GM15510 (cell line): Measurements from ENCODE around the gene KCNK2.

Experiments used
- POLR2A ChIP-seq: IDR thresholded peaks from 3 replicates; pipeline ENCODE4 v1.6.1; 2011; ENCODE audit warnings: borderline replicate concordance; ENCODE audit not compliant: insufficient read length; ENCODE audit errors: extremely low read depth

The KCNK2 gene

GRCh38 chr1:215119056-215119455, 36.5 kb downstream of the KCNK2 start:
- no peak for TF ChIP-seq POLR2A

- no peak for TF ChIP-seq POLR2A
Observed at GRCh38 chr1:215119719-215120365, 37.3 kb downstream of the KCNK2 start.

GRCh38 chr1:215128504-215128903, 46.0 kb downstream of the KCNK2 start:
- no peak for TF ChIP-seq POLR2A

GRCh38 chr1:215131291-215131690, 48.8 kb downstream of the KCNK2 start:
- no peak for TF ChIP-seq POLR2A

- TF ChIP-seq POLR2A = no peak
Observed at GRCh38 chr1:215132156-215132555, 49.6 kb downstream of the KCNK2 start.

GRCh38 chr1:215133532-215133931, 51.0 kb downstream of the KCNK2 start:
- TF ChIP-seq POLR2A = no peak

GRCh38 chr1:215137985-215138384, 55.4 kb downstream of the KCNK2 start:
- no peak for TF ChIP-seq POLR2A

- no peak for TF ChIP-seq POLR2A
Observed at GRCh38 chr1:215140135-215140534, 57.6 kb downstream of the KCNK2 start.

- no peak for TF ChIP-seq POLR2A
Observed at GRCh38 chr1:215141460-215141859, 58.9 kb downstream of the KCNK2 start.

- TF ChIP-seq POLR2A = no peak
Observed at GRCh38 chr1:215143497-215143896, 61.0 kb downstream of the KCNK2 start.

- no peak for TF ChIP-seq POLR2A
Observed at GRCh38 chr1:215146240-215146975, 63.9 kb downstream of the KCNK2 start.

- TF ChIP-seq POLR2A = no peak
Observed at GRCh38 chr1:215147024-215147423, 64.5 kb downstream of the KCNK2 start.

- no peak for TF ChIP-seq POLR2A
Observed at GRCh38 chr1:215151841-215152549, 69.5 kb downstream of the KCNK2 start.

- TF ChIP-seq POLR2A = no peak
Observed at GRCh38 chr1:215156232-215156631, 73.7 kb downstream of the KCNK2 start.

GRCh38 chr1:215160351-215160750, 77.8 kb downstream of the KCNK2 start:
- TF ChIP-seq POLR2A = no peak

- no peak for TF ChIP-seq POLR2A
Observed at GRCh38 chr1:215166886-215167285, 84.3 kb downstream of the KCNK2 start.

GRCh38 chr1:215181518-215181917, 99.0 kb downstream of the KCNK2 start:
- TF ChIP-seq POLR2A = no peak
